GM21619 (cell line): ENCODE results near the gene GAB2.
"Not testable (repeated sequence)": the region's sequence is repeated elsewhere in the genome, so short reads cannot be mapped to it uniquely, and the experiment has no call there.

Experiments
- ATAC-seq: cut with Tn5 transposase; IDR thresholded peaks from one replicate; pipeline ENCODE4 v1.9.1; 2021; ENCODE audit not compliant: unreplicated experiment

GAB2 gene

DNA sequence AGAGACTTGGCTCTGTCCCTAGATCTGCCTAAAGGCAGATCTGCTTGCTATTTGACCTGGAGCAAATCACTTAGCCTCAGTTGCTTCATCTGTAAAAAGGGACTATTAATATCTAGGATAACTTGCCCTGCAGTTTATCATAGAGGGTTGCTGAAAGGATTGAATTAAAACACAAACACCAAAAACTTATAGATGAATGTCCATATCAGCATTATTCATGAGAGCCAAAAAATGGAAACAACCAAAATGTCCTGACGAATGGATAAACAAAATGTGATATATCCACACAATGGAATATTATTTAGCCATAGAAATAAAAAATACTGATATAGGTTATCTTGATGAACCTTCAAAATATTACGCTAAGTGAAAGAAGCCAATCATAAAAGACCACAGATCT lies 161.7 kb downstream of the GAB2 start:
- ATAC-seq, result no peak

DNA sequence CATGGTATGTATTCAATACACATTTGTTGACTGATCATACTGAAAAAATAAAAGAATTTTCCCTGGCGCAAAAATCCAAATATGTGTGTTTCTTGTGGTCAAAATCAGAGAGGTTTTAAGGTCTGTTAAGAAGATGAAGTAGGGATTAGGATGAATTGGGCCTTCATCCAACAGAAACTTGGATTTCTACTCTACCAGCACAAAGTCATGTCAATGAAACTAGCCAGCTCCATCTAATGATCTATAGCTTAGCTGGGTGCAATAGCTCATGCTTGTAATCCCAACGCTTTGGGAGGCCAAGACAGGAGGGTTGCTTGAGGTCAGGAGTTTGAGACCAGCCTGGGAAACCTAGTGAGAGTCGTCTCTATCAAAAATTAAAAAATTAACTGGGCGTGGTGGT lies 163.4 kb downstream of the GAB2 start:
- ATAC-seq, result no peak

DNA sequence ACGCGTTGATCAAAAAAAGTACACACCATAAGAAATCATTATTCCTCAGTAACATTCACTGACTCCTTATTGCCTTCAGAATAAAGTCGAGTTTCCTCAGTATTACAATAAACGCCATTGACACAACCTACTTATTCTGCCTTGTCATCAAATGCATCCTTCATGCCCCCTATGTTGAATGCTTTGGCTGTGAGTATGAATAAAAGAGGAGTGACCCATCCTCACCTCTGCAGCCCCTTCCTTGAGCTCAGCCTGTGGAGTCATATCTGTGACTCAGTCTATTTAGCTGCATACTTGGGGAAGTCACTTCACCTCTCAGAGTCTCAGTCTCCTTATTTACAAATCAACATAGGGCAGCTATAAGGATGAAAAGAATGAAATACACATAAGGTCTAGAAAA lies 163.8 kb downstream of the GAB2 start:
- ATAC-seq, result no peak

DNA sequence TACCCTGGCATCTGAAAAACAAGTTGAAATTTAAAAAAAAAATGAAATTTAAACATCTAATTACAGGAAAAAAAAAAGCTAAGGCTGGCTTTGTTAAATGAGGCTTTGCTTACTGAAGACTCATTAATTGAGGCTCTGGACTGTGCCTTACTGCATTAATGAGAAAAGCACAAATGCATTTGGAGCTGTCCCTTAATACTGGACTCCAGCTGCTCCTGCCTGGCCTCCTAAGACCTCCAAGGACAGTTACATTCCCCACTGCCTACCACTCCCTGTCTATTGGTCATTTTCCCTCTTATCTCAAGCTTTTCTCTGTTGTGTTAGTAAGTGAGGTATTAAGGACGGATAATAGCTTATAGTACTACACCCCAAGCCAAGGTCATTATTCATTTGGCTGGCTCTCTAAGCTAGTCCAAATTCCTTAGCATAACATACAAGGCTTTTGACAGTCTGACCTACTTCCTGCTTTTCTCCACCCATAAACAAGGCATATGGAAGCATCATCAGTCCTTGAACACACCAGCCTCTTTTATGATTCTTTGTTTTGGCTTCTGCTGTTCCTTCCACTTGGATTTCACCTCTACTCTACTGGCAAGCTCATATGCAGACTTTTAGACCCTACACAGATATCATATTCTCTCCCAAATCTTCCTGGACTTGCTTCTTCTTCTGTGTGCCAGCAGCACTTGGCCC lies 166.4 kb downstream of the GAB2 start:
- ATAC-seq, result no peak

DNA sequence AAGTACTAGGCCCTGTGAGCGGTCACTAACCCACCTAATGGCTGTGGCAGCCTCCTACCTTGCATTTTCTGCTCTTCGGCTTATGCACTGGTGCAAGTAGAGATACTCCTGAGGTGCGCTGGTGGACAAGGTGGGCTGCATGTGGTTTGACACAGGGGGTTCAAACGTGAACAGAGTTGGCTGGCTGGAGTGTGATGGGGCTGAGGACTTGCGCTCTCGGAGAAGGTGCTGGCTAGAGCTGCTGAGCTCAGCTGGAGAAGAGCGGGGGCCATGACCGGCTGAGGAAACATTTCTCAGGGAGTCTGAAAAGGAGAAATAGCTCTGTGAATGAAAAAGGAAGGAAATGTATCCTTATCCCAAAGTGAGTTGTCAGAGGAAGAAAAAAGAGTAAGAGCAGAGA lies 167.5 kb downstream of the GAB2 start:
- ATAC-seq, result no peak

DNA sequence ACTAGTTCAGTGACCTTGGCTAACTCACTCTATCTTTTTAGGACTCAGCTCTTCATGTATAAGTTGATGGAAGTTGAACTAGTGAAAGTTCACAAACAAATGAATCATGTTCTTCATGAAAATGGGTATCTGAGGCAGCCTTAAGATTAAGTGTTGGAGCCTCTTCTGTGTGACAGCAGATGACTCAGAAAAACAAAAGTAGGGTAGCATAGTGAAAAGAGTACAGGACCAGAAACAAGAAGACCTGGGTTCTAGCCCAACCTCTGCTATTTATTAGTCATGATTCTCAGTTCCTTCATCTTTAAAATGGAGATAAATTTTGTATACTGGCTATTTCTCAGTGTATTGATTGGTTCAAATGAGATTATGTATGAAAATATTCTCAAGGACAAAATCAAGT lies 168.7 kb downstream of the GAB2 start:
- no peak for ATAC-seq

DNA sequence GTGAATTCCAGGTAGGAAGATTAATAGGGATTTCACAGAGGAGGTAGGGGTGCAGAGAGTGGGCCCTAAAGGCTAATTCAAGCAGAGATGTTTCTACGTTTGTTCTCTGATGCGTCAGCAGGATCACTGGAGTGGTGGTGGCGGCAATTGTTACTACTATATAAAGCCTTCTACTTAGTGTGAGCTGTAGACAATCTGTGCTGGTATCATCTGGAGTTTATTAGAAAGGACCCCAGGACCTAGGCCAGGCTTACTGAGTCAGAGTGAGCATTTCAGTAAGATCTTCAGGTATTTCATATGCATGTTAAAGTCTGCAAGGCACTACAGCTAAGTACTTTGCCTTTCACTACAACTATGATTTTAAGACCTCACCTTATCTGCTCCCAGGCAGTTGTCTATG lies 169.4 kb downstream of the GAB2 start:
- ATAC-seq, result no peak

DNA sequence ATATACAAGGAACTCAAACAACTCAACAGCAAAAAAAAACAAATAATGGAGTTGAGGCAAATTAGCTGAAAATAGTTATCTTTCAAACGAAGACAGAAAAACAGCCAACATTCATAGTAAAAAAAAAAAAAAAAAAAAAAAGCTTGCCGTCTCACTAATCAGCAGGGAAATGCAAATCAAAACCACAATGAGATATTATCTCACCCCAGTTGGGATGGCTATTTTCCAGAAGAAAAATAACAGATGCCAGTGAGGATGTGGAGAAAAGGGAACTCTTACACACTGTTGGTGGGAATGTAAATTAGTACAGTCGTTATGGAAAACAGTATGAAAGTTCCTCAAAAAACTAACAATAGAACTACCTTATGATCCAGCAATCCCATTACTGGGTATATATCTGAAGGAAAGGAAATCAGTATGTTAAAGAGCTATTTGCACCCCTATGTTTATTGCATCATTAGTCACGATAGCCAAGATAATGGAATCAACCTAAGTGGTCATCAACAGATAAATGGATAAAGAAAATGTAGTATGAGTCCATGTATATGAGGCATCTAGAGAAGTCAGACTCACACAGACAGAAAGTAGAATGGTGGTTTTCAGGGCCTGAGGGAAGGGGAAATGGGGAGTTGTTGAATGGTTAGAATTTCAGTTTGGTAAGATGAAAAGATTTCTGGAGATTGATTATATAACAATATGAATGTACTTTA lies 172.9 kb downstream of the GAB2 start:
- no peak for ATAC-seq

DNA sequence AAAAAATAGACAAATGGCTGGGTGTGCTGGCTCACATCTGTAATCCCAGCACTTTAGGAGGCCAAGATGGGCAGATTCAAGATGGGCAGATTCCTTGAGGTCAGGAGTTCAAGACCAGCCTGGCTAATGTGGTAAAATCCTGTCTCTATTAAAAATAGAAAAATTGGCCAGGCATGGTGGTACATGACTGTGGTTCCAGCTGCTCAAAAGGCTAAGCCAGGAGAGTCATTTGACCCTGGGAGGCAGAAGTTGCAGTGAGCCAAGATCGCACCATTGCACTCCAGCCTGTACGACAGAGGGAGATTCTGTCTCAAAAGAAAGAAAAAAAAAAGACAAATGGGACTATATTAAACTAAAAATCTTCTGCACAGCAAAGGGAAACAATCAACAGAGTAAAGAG lies 173.5 kb downstream of the GAB2 start:
- ATAC-seq, result no peak

DNA sequence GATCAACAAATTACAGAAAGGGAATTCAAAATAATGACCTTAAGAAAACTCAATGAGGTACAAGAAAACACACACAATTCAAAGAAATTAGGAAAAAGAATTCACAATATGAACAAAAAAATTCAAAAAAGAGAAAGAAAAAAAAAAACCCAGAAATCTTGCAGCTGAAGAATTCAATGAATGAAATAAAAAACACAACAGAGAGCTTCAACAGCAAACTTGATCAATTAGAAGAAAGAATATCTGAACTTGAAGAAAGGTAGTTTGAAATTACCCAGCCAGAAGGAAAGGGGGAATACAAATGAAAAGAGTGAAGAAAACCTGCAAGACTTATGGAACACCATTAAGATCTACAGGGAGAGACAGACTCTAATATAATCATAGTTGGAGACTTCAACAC lies 176.1 kb downstream of the GAB2 start:
- ATAC-seq, result no peak

DNA sequence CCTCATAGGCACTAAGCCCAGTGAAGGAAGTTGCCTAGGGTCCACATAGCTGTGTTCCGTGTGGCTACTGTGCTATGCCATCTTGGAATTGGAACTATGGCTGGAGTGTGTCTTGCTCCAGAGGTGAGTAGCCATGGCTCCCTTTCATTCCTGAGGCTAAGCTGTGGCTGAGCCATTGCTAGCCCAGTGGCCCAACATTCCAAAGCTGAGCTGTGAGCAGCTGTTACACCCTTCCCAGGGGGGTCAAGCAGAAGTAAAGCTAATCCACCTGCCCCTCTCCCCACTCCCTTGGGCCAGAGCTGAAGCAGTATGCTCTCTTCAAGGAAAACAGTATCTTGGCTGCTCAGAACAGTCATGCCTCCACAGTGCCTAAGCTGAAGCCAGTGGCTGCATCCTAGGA lies 177.8 kb downstream of the GAB2 start:
- no peak for ATAC-seq

DNA sequence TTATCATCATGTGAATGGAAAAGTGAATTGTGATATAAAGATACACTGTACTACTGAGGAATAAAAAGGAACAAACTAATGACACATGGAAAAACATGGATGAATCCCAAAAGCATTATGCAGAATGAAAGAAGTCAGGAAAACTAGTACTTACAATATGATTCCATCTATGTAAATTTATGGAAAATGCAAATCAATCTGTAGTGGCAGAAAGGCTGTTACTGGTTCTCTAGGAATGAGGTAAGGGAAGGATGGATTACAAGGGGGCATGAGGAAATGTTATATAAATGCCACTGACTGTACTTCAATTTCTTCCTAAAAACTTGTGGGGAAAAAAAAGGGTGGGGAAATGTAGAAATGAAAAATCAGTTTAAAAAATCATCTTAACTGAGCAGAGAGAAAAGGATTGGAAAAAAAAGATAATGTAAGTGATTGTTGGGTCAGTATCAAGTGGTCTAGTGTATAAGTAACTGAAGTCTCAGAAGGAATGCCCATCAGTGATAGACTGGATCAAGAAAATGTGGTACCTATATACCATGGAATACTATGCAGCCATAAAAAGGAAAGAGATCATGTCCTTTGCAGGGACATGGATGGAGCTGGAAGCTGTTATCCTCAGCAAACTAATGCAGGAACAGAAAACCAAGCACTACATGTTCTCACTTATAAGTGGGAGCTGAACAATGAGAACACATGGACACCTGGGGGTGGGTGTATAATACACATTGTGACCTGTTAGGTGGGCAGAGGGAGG lies 180.2 kb downstream of the GAB2 start:
- ATAC-seq, result no peak

DNA sequence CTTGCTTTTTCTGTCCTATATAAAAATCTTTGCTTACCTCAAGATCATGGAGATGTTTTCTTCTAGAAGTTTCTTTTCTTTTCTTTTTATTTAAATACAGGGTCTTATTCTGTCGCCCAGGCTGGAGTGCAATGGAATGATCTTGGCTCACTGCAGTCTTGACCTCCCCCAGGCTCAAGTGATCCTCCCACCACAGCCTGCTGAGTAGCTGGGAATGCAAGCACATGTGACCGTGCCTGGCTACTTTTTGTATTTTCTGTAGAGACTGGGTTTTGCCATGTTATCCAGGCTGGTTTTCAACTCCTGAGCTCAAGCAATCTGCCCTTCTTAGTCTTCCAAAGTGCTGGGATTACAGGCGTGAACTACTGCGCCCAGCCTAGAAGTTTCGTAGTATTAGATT lies 183.6 kb downstream of the GAB2 start:
- ATAC-seq, result no peak

DNA sequence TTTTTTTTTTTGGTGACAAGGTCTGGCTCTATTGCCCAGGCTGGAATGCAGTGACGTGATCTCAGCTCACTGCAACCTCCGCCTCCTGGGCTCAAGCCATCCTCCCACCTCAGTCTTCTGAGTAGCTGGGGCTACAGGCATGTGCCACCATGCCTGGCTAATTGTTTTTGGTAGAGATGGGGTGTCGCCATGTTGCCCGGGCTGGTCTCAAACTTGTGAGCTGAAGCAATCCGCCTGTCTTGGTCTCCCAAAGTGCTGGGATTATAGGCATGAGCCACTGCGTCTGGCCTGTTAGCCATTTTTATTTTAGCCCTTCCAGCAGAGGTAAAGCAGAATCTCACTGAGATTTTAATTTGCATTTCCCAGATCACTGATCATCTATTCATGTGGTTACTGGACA lies 184.6 kb downstream of the GAB2 start:
- not testable (repeated sequence) for ATAC-seq

DNA sequence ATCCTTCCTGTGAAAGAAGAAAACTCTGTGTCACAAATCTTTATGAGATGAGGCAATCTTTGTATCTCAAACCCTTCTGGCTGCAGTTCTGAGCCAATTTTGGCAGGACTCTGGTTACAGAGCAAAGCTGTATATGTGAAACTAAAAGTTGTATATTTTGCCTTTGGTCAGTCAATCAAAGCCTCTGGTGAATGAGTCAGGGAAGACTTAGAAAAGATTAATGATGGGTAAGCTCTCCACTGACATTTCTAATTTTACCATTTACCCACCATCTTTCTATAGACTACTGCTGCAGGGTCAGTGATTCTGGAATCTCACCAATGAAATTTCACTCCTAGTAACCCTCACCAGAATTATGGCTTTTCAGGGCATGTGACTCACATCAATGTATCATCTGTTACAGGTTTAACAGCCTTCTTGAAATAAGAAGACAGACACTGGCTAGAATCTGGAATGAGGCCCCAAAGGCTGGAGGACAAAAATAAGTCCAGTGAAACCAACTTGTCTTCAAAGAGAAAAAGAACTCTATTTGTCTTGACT lies 185.6 kb downstream of the GAB2 start:
- ATAC-seq, result no peak

DNA sequence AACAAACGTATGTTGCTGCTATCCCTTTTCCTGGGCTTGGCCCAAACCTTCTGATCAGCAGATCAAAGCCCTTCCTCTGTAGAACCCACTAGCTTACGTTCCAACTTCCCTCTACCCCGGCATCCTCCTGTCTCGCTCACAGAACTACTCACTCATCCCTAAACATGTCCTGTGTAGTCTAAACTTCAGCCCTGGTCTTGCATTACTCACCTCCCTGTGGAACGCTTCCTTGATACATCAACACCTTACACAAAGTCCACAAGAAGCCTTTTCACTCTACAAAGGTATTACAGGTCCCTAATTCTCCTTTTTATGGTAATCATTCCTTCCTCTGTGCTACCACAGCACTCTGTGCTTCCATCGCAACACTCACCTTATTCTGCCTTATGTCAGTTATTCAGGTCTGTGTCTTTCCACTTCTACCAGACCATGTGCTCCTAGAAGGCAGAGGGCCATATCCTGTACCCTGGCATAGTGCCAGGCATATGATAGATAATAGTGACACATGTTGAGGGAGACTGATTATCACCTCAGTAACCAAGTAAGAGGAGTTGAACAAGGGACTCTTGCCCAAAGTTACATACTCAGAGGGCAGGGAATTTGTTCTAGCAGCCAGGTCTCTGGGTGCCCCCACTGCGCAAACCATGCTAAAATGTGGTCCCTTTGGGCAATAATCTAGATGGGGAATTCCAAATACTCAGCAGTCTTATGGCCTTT lies 187.3 kb downstream of the GAB2 start:
- ATAC-seq, result no peak

DNA sequence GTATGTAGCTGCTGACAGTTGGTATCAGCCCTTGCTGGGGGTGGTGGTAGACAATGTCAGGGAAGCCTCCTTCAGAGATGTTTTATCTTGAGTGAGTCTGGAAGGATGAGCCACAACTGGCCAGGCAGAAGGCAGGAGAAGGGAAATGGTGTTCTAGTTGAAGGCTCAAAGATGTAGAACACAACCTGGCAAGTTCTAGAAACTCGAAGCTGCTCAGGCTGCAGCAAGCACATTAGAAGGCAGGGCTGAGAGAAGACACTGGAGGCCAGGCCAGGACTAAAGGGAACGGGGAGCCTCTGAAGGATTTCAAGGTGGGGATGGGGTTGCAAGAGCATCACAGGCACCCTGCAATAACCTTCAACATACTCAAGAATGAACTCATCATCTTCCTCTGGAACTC lies 188.5 kb downstream of the GAB2 start:
- no peak for ATAC-seq

DNA sequence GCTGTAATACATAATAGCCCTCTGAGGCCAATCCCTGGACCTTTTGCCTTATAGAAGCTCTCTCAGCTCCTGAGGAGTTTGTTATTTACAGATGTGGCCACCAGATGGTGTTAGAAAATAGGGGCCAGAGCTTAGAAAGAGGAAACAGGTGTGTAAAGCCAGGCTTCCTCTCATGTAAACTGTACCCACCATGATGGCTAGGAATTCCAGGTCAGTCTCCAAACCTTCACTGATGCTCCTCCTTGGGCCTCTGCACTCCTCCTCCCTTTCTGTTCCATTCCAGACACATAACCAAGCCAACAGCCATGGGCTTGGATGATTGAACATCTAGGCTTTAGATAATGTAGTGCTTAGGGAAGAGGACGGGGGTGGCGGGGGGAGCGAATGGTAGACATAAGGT lies 189.2 kb downstream of the GAB2 start:
- peak; percentile 47 for ATAC-seq

DNA sequence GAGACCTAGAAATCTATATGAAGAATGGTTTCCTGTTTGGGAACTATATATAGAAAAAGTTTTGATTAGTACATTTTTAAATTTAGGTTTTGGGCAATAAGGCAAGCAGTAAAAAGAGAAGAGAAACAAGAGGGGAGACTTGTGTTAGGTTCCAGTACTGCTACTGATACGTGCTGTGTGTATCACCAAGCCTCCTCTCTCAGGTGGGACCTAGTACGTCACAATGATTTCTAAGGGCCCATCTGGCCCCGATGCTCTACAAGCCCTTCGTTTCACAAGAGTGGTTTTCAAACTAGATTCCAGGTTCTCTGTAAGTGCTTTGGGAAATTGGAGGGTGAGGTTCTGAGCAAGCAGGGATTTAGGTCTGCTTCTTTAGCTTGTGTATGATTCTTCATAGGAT lies 189.7 kb downstream of the GAB2 start:
- ATAC-seq, result no peak

DNA sequence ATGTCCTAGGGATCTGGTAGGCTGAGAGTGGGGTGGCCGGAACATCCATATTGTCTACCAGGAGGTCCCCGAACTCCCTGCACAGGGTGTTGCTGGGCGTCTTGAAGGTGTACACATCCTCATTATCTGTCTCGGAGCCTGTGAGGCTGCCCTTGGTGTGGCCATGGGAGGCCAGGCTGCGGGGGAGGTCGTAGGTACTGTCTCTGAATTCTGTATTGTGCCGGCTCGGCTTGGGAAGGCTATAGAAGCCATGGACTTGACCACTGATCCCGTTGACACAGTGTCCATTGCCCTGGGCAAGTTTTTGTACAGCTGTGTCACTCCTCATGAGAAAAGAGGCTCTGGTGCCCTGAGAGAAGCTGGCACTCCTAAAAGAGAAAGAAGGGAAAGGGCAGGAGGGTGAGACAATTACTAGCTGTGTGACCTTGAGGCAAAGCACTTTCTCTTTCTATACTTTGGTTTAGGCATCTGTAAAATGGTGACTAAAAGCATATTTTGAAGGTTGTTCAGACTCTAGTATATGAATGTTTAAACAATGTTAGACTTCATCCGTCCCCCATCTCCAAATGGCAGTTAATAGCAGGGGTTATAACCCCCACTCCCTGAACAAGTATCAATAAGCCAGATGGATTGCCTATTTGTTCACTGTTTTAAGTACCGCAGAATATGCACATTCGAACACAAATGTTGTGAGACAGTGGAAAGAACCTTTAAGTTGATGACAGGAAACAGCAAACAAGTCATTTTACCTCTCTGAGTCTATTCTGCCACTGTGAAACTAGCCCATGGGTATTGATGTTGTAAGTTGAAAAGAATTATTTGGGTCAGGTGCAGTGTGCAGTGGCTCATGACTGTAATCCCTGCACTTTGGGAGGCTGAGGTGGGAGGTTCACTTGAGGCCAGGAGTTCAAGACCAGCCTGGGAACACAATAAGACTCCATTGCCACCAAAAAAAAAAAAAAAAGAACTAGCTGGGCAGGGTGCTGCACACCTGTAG lies 190.6 kb downstream of the GAB2 start:
- ATAC-seq, result no peak
